Fibroblast of lung (primary cell): Measurements from ENCODE around the gene KRT85. TPM values are rescaled to one million over a fixed set of nuclear protein-coding genes. Genes with fewer than 3 reads are reported as not detected.

Experiments
- DNase-seq, 2 donors: peaks; one replicate each; pipeline versions ENCODE4 v3.0.0 to v3.0.0-alpha.2; 2010; ENCODE audit warnings: low read depth in 2 of 2
- H2AFZ ChIP-seq: 2 replicates; pipeline ENCODE4 v1.5.1; 2012; ENCODE audit warnings: low read length, control low read depth, inconsistent platforms
- H3K27ac ChIP-seq: 2 replicates; pipeline ENCODE4 v1.5.1; 2011; ENCODE audit warnings: low read length, control low read depth; ENCODE audit not compliant: insufficient read depth
- H3K27me3 ChIP-seq: 2 replicates; pipeline ENCODE4 v1.5.1; 2011; ENCODE audit warnings: mild to moderate bottlenecking, low read length; ENCODE audit not compliant: control insufficient read depth, insufficient read depth
- H3K36me3 ChIP-seq: 2 replicates; pipeline ENCODE4 v1.5.1; 2011; ENCODE audit warnings: low read length; ENCODE audit not compliant: control insufficient read depth, insufficient read depth
- H3K4me1 ChIP-seq: 2 replicates; pipeline ENCODE4 v1.5.1; 2011; ENCODE audit warnings: low read length; ENCODE audit not compliant: control insufficient read depth, insufficient read depth; ENCODE audit errors: extremely low read depth
- H3K4me2 ChIP-seq: 2 replicates; pipeline ENCODE4 v1.5.1; 2011; ENCODE audit warnings: low read length, control low read depth; ENCODE audit not compliant: insufficient read depth; ENCODE audit errors: extremely low read depth
- H3K4me3 ChIP-seq, 4 experiments: fragments of 200-600 bp in 1 of 4; sonication (generic) in 1 of 4; replicated peaks in 1 of 4; 2 replicates each; pipeline ENCODE4 v1.5.1; 2011 to 2016; ENCODE audit warnings: low read length in 4 of 4, low read depth in 3 of 4, mild to moderate bottlenecking in 3 of 4, control low read depth in 2 of 4, inconsistent platforms in 1 of 4, mixed read lengths in 1 of 4; ENCODE audit not compliant: insufficient read depth in 1 of 4; ENCODE audit errors: control extremely low read depth in 1 of 4
- H3K79me2 ChIP-seq: 2 replicates; pipeline ENCODE4 v1.5.1; 2012; ENCODE audit warnings: mild to moderate bottlenecking, low read length, inconsistent platforms; ENCODE audit not compliant: control insufficient read depth, insufficient read depth
- H3K9ac ChIP-seq: 2 replicates; pipeline ENCODE4 v1.5.1; 2011; ENCODE audit warnings: mild to moderate bottlenecking, low read length, control low read depth; ENCODE audit not compliant: insufficient read depth
- H3K9me3 ChIP-seq: 2 replicates; pipeline ENCODE4 v1.5.1; 2012; ENCODE audit warnings: low read depth, low read length; ENCODE audit not compliant: control insufficient read depth, insufficient read depth
- H4K20me1 ChIP-seq: 2 replicates; pipeline ENCODE4 v1.5.1; 2011; ENCODE audit warnings: low read length; ENCODE audit not compliant: control insufficient read depth, insufficient read depth; ENCODE audit errors: extremely low read depth
- CTCF ChIP-seq, 2 donors: IDR thresholded peaks in 1 of 2; conservative IDR thresholded peaks in 1 of 2; 1 replicate in 1 of 2; 2 replicates in 1 of 2; pipeline ENCODE4 v1.5.1; 2011 to 2012; ENCODE audit warnings: low read length in 2 of 2, control low read depth in 1 of 2, inconsistent platforms in 1 of 2, low read depth in 1 of 2, mild to moderate bottlenecking in 1 of 2
- EZH2 ChIP-seq: IDR thresholded peaks from 2 replicates; pipeline ENCODE4 v1.5.1; 2012; ENCODE audit warnings: low read length, control low read depth, mild to moderate bottlenecking; ENCODE audit errors: missing control alignments
- polyA plus RNA-seq, 2 donors: library from polyadenylated mRNA; depleted of rRNA in 1 of 2; stranded (reverse) in 1 of 2; unstranded in 1 of 2; fragments of >200 nt; gene quantifications; 2 replicates each; pipeline ENCODE4 v1.2.1, GENCODE V29; 2011 to 2012; ENCODE audit warnings: missing spikeins in 1 of 2
- total RNA-seq: library from RNA; depleted of rRNA; stranded (reverse); fragments of >200 nt; gene quantifications from 2 replicates; pipeline ENCODE4 v1.2.1, GENCODE V29; 2014

Gene KRT85
- total and polyA plus RNA-seq, 2 donors (not counting 1 experiment from before 2014, with no cell fraction given) = not detected

GRCh38 chr12:52312086-52312485 lies 55.2 kb downstream of the KRT85 start:
- H3K4me3 ChIP-seq = no peak overlapping the region
- H2AFZ ChIP-seq = no peak overlapping the region
- TF ChIP-seq CTCF (conservative IDR thresholded peaks at IDR 0.05 in 1 of 2, IDR thresholded peaks at IDR 0.05 in 1 of 2; ENCODE audit: low read depth in 1 of 2, low read length in 2 of 2) (no peak), EZH2 (no peak)
- H3K27me3 ChIP-seq = peaks cover 56% of the 10 kb centered on the region
- DNase-seq = no peak
- H3K79me2 ChIP-seq = no peaks in the 10 kb centered on the region
- no peaks in the 10 kb centered on the region for H3K9me3 ChIP-seq
- no peak overlapping the region for H3K27ac ChIP-seq
- no peaks in the 10 kb centered on the region for H3K4me1 ChIP-seq
- no peaks in the 10 kb centered on the region for H4K20me1 ChIP-seq
- no peak overlapping the region for H3K4me2 ChIP-seq
- H3K9ac ChIP-seq = no peak overlapping the region
- no peaks in the 10 kb centered on the region for H3K36me3 ChIP-seq

GRCh38 chr12:52311285-52311648 lies 56.0 kb downstream of the KRT85 start:
- Histone ChIP-seq H3K36me3 (no peaks in the 10 kb centered on the region), H3K9me3 (no peaks in the 10 kb centered on the region), H3K4me2 (no peak overlapping the region), H3K4me1 (no peaks in the 10 kb centered on the region), H3K9ac (no peak overlapping the region), H3K79me2 (no peaks in the 10 kb centered on the region), H4K20me1 (no peaks in the 10 kb centered on the region), H3K27ac (no peak overlapping the region), H3K27me3 (peaks cover 61% of the 10 kb centered on the region), H2AFZ (no peak overlapping the region), H3K4me3 (no peak overlapping the region)
- no peak for DNase-seq
- no peak for TF ChIP-seq CTCF (conservative IDR thresholded peaks at IDR 0.05 in 1 of 2, IDR thresholded peaks at IDR 0.05 in 1 of 2; ENCODE audit: low read depth in 1 of 2, low read length in 2 of 2)
- TF ChIP-seq EZH2 = peak; percentile 33

GRCh38 chr12:52310622-52311284 lies 56.5 kb downstream of the KRT85 start:
- Histone ChIP-seq H3K4me3 (no peak overlapping the region), H3K27ac (no peak overlapping the region), H3K79me2 (no peaks in the 10 kb centered on the region), H3K27me3 (peaks cover 61% of the 10 kb centered on the region), H4K20me1 (no peaks in the 10 kb centered on the region), H3K4me2 (no peak overlapping the region), H3K4me1 (no peaks in the 10 kb centered on the region), H3K9ac (no peak overlapping the region), H3K36me3 (no peaks in the 10 kb centered on the region), H2AFZ (no peak overlapping the region), H3K9me3 (no peaks in the 10 kb centered on the region)
- DNase-seq = peak in 1 of 2 donors; percentile 20
- TF ChIP-seq CTCF (conservative IDR thresholded peaks at IDR 0.05 in 1 of 2, IDR thresholded peaks at IDR 0.05 in 1 of 2; ENCODE audit: low read depth in 1 of 2, low read length in 2 of 2) (no peak), EZH2 (no peak)

Other genes with a start within 250 kb of the KRT85 start
- under 0.01 and 0.17 TPM in 2 replicates for gene KRT80, start 175.5 kb downstream of the KRT85 start, total RNA-seq
- gene KRT80, start 175.5 kb downstream of the KRT85 start, polyA plus RNA-seq = 0.90 and 1.0 TPM in 2 replicates
- gene KRT7, start 134.2 kb downstream of the KRT85 start, total RNA-seq = 3.1 and 3.5 TPM in 2 replicates
- gene KRT7, start 134.2 kb downstream of the KRT85 start, polyA plus RNA-seq = 3.1 and 8.6 TPM in 2 replicates
- gene KRT86, start 92.8 kb downstream of the KRT85 start, total RNA-seq = 0.17 TPM in 1 of 2 replicates, not detected in the other
- gene KRT86, start 92.8 kb downstream of the KRT85 start, polyA plus RNA-seq = 0.02 TPM in 1 of 2 replicates, not detected in the other
- gene KRT81, start 75.9 kb downstream of the KRT85 start, total RNA-seq = not detected in 2 replicates
- gene KRT81, start 75.9 kb downstream of the KRT85 start, polyA plus RNA-seq = not detected in 2 replicates
- gene KRT83, start 46.1 kb downstream of the KRT85 start, total RNA-seq = not detected in 2 replicates
- gene KRT83, start 46.1 kb downstream of the KRT85 start, polyA plus RNA-seq = not detected in 2 replicates
- gene KRT84, start 18.2 kb upstream of the KRT85 start, total RNA-seq = not detected in 2 replicates
- gene KRT84, start 18.2 kb upstream of the KRT85 start, polyA plus RNA-seq = not detected in 2 replicates
- gene KRT82, start 38.9 kb upstream of the KRT85 start, total RNA-seq = not detected in 2 replicates
- gene KRT82, start 38.9 kb upstream of the KRT85 start, polyA plus RNA-seq = not detected in 2 replicates
- gene KRT75, start 66.9 kb upstream of the KRT85 start, total RNA-seq = not detected in 2 replicates
- not detected in 2 replicates for gene KRT75, start 66.9 kb upstream of the KRT85 start, polyA plus RNA-seq
- not detected in 2 replicates for gene KRT6B, start 84.7 kb upstream of the KRT85 start, total RNA-seq
- gene KRT6B, start 84.7 kb upstream of the KRT85 start, polyA plus RNA-seq = 0.05 and 0.07 TPM in 2 replicates
- not detected in 2 replicates for gene KRT6C, start 106.3 kb upstream of the KRT85 start, total RNA-seq
- gene KRT6C, start 106.3 kb upstream of the KRT85 start, polyA plus RNA-seq = not detected in 2 replicates
- not detected in 2 replicates for gene KRT6A, start 125.8 kb upstream of the KRT85 start, total RNA-seq
- 0.32 and 41.1 TPM in 2 replicates for gene KRT6A, start 125.8 kb upstream of the KRT85 start, polyA plus RNA-seq
- not detected in 2 replicates for gene KRT5, start 152.9 kb upstream of the KRT85 start, total RNA-seq
- 0.81 and 0.82 TPM in 2 replicates for gene KRT5, start 152.9 kb upstream of the KRT85 start, polyA plus RNA-seq
- gene KRT71, start 185.7 kb upstream of the KRT85 start, total RNA-seq = not detected in 2 replicates
- gene KRT71, start 185.7 kb upstream of the KRT85 start, polyA plus RNA-seq = not detected in 2 replicates
- not detected in 2 replicates for gene KRT74, start 206.4 kb upstream of the KRT85 start, total RNA-seq
- not detected in 2 replicates for gene KRT74, start 206.4 kb upstream of the KRT85 start, polyA plus RNA-seq
- gene KRT72, start 234.0 kb upstream of the KRT85 start, total RNA-seq = not detected in 2 replicates
- not detected in 2 replicates for gene KRT72, start 234.0 kb upstream of the KRT85 start, polyA plus RNA-seq